Stimulated activated CD4-positive, alpha-beta T cell treated with anti-CD3 and anti-CD28 coated beads, Interleukin-12 subunit alpha, Interleukin-12 subunit beta, amount 100 ng/mL, for 4 hours (primary cell): ENCODE results near the gene METTL27.
"Not testable (repeated sequence)": the region's sequence is repeated elsewhere in the genome, so short reads cannot be mapped to it uniquely, and the experiment has no call there.

Source experiments
- DNase-seq: peaks from one replicate; pipeline ENCODE4 v3.0.0-alpha.2; 2020

Gene METTL27

DNA sequence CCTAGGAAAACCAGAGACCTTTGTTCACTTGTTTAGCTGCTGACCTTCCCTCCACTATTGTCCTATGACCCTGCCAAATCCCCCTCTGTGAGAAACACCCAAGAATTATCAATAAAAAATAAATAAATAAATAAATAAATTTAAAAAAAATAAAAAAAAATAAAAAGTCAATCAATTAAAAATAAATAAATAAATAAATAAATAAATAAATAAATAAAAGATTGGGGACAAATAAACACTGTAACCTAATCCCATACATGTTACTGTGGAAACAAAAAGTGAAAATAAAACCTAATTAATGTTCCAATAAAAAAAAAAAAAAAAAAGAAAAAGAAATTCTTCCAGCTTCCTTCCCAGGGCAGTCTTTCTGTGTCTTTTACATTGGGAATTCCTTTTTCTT lies 5.1 kb downstream of the METTL27 start:
- DNase-seq: not testable (repeated sequence)

DNA sequence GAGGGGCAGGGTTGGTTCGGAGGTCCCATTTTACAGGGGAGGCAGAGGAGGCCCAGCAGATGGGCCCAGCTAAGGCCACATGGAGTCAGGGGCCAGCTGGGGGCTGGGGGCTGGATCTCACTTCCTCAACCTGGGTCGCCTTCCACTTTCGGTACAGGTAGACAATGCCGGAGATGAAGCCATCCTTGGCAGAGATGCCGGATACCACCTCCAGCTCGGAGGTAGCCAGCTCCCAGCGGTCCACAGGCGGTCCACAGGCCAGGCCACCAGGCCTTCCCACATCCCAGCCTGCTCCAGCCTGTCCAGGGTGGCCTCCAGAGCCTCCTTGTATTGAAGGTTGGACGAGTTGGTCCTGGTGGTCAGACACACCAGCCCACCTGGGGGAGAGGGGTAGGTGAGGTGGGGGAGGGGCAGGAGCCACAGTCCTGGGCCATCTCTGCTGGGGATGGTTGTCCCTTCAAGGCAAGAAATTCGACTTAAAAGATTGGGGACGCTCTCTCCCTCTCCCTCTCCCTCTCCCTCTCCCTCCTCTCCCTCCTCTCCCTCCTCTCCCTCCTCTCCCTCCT lies 7.6 kb downstream of the METTL27 start:
- no peak for DNase-seq

DNA sequence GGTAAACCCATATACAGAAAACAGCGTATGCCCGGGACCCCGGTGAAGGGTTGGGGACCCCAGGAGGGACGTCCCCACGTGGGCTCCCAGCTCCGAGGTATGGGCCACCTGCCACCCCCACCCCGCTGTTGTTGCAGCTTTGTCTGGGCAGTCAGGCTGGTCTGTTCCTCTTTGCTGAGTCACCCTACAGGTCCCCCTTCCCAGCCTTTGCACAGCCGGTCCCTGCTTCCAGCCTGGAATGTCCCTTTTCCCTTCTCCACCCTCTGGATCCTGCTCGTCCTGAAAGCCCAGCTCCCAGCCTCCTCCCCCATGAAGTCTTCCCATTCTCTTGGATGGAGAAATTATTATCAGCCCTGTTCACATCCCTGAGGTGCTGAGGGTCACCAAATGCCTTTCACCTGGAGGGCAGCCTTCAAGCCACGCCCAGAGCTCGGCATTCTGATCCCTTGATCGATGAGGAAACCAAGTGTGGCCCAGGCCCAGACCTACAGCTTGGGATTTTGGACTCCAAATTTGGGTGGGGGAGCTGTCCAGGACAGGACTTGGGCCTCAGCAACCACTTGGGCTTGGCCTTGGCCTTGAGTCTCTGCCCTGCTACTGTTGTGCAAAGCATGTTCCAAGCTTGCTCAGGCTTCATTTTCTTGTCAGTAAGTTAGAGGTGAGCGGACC lies 8.9 kb downstream of the METTL27 start:
- no peak for DNase-seq

DNA sequence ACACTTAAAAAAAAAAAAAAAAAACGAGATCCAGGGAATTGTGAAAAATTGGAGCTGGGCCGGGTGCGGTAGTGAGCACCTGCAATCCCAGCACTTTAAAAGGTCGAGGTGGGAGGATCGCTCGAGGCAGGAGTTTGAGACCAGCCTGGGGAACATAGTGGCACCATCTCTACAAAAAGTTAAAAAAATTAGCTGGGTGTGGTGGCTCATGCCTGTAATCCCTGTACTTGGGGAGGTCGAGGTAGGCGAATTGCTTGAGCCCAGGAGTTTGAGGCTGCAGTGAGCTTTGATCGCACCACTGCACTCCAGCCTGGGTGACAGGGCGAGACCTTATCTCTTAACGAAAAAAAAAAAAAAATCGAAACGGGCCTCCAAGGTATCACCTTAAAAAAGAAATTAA lies 9.5 kb downstream of the METTL27 start:
- no peak for DNase-seq

DNA sequence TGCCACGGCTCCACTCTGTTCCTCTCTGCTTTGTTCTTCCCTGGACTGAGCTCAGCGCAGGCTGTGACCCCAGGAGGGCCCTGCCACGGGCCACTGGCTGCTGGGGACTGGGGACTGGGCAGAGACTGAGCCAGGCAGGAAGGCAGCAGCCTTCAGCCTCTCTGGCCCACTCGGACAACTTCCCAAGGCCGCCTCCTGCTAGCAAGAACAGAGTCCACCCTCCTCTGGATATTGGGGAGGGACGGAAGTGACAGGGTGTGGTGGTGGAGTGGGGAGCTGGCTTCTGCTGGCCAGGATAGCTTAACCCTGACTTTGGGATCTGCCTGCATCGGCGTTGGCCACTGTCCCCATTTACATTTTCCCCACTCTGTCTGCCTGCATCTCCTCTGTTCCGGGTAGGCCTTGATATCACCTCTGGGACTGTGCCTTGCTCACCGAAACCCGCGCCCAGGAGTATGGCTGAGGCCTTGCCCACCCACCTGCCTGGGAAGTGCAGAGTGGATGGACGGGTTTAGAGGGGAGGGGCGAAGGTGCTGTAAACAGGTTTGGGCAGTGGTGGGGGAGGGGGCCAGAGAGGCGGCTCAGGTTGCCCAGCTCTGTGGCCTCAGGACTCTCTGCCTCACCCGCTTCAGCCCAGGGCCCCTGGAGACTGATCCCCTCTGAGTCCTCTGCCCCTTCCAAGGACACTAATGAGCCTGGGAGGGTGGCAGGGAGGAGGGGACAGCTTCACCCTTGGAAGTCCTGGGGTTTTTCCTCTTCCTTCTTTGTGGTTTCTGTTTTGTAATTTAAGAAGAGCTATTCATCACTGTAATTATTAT lies 10.3 kb downstream of the METTL27 start:
- no peak for DNase-seq

DNA sequence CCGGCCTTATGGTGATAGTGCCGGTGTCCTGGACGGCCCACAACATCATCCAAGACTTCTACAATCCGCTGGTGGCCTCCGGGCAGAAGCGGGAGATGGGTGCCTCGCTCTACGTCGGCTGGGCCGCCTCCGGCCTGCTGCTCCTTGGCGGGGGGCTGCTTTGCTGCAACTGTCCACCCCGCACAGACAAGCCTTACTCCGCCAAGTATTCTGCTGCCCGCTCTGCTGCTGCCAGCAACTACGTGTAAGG lies 10.8 kb downstream of the METTL27 start:
- no peak for DNase-seq

DNA sequence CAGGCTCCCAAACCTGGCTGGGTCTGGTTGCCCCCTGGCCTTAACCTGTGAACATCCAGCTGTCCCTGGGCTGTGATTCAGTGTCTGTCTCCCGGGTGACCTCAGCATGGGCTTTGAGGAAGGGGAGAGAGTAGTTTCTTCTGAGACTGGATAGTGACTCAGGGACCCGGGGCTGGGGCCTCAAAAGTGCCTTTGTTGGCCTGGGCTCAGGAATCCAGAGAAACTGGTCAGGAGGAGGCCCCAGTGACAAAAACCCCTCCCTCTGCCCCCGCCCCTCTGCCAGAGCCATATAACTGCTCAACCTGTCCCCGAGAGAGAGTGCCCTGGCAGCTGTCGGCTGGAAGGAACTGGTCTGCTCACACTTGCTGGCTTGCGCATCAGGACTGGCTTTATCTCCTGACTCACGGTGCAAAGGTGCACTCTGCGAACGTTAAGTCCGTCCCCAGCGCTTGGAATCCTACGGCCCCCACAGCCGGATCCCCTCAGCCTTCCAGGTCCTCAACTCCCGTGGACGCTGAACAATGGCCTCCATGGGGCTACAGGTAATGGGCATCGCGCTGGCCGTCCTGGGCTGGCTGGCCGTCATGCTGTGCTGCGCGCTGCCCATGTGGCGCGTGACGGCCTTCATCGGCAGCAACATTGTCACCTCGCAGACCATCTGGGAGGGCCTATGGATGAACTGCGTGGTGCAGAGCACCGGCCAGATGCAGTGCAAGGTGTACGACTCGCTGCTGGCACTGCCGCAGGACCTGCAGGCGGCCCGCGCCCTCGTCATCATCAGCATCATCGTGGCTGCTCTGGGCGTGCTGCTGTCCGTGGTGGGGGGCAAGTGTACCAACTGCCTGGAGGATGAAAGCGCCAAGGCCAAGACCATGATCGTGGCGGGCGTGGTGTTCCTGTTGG lies 11.4 kb downstream of the METTL27 start, which contains the start of gene CLDN4:
Gene CLDN4 (plus strand): TSS at position 316 of the 903 bp plus-strand sequence. CDS start 206 bp downstream, at position 522.
- no peak for DNase-seq

DNA sequence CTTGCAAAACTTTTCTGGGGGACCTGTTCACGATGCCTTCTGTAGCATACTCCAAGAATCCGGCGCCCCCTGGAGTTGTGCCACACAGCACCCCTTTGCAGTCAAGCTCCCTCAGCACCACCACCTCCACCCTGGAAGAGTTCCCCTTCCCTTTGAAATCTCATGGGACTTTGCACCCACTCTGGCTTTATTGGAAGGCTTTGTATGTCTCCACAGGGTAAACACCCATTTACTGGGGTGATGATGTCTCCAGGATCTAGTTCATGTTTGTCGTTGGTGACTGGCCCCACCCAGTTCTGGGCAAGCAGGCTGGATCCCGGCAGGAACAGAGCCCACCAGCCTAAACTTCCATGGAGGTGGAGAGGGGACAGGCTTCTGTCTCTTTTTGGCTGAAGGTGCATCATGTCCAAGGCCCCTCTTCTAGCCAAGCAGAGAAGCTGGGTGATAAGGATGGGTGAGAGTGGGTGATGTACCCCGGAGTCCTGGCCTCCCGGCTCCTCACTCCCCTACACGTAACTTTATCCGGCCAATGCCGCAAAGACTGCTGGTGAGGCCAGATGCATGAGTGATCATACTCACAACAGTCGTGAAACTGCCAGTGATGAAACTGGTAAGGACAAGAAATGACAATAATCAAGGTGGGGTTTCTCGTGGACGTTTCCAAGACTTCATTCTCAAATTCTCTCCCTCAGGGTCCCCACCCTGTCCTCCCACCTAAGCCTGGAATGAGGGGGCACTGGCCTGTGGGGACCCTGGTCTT lies 12.2 kb downstream of the METTL27 start:
- DNase-seq: no peak

DNA sequence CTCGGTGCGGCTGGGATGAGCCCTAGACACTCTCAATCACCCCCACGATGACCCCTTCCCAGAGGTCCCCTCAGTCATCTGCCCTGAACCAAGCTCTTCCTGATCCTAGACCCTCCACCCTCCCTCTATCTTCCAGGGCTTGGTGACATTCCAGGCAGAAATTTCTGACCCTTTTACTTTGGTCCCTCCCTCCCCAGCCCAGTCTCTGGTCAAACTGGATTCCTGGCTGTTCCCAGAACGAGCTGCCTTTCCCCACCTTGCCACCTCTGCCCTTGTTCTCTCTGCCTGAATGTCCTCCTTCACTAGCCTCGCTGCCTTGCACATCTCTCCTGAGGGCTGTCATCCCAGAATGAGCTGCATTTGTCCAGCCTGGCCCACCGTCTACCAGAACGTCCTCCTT lies 12.8 kb downstream of the METTL27 start:
- no peak for DNase-seq

DNA sequence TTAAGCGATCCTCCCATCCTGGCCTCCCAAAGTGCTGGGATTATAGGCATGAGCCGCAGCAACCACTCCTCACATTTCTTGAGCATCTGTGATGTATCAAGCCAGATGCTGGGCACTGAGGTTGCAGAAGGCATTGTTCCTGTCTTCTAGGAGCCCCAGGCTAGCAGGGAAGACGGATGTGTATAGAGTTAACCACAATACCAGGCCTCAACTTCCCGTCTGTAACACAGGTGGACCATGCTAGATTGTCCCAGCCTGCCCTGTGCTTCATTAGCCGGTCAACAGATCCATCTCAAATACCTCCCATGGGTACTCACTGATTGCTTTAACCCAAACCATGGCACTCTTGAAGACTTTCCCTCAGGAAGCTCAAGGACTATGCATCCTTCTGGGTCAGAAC lies 13.3 kb downstream of the METTL27 start:
- no peak for DNase-seq

DNA sequence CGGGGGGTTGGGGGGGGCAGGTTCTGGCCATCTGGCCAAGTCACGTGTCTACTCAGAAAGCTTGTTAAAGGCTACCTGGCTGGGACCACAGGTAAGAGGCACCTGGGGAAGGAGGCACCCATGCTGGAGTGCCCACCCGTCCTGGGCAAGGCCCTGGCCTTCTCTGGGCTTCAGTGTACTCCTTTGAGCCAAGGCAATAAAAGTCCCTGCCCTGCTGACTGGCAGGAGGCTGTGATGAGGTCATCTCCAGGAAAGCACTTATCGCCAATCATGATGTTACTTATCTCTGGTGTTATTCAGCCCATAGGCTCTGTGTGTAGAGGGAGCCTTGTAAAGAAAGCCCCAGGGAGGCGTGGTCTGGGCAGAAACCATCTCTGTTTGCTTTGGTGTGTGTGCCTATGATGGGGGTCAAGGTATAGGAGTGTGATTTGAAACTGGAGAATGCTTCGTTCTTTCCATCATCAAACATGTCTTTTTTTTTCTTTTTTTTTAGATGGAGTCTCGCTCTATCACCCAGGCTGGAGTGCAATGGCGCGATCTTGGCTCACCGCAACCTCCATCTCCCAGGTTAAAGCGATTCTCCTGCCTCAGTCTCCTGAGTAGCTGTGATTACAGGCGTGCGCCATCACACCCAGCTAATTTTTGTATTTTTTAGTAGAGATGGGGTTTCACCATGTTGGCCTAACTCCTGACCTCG lies 14.1 kb downstream of the METTL27 start:
- DNase-seq: no peak

DNA sequence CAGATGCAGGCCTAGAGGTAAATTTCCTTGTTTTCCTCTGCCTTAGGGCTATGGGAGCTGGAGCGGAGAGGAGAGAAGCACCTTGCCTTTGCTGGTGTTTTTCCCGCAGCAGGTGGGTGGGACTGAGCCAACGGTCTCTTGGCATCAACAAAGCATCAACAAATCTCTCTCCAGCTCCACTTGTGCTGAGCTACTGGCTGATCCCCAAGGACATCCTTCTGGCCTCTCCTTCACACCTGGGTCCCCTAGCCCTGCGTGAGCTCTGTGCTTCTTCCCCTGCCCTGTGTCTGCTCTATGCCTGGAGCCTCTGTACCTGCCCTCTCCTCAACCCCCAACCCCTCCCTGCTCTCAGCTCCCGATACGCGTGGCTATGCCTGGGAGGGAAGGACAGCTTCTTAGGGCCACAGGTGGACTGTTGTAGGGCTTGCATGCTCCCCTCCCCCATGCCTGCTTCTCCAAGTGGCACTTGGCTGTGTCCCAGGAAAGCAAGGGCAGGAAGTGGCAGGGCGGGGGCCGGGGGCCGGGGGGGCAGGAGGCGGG lies 14.7 kb downstream of the METTL27 start:
- DNase-seq: no peak

DNA sequence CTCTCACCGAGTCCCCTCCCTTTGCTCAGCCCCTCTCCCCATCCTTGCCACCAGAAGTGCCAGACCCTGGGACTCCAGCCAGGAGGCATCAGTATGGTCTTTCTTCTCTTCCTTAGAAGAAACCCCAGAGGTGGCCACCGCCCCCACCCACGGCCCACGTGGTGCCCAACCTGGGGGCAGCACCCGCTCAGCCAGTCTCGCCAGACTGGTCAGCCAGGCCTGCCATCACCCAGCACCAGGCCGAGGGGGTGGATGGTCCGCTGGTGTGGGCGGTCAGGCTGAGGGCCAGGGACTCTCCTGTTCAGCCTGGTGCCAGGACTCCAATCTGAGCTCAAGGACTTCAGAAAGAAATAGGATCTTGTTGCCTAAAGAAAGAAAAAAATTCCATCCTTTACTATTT lies 17.3 kb downstream of the METTL27 start:
- no peak for DNase-seq

DNA sequence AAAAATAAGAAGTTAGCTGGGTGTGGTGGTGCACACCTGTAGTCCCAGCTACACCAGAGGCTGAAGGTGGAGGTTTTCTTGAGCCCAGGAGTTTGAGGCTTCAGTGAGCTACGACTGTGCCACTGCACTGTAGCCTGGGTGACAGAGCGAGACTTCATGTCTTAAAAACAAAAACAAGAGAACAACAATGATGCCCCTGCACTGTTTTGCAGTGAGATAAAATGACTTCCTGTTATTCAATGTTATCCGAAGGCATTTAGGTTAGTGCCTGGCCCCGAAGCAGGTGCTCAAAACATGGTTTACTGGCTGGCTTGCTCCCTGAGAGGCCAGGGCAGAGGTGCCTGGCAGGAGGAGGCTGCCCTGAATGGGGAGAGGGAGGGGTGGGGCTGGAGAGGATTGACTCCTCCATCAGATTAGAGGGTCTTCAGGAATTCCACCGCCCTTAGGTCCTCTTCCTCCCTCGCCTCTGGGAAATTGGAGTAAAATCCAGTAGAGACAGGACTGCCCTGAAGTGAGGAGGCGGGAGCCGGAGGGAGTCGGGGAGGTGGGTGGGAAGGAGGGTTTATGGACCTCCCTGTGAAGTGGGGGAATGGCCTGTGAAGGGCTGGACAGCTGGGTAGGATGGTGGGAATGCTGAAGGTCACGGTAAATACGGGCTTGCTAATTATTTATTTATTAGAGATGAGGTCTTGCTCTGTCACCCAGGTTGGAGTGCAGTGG lies 18.3 kb downstream of the METTL27 start:
- no peak for DNase-seq

DNA sequence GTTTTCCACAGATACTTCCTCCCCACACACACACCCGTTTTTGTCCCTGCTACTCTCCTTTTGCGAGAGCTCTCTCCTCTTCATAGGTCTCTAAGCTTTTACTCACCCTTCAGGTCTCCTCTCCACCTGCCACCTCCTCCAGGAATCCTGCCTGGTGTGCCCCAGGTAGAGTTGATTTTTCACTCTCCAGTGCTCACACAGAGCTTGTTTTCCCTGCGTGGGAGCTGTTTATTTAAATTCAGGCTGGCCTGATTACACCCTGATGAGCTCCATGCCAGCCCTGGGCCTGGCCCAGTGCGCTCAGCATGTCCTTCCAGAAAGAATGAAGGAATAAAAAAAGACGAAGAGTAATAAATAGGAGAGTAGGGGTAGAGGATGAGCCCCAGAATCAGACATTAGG lies 19.1 kb downstream of the METTL27 start:
- no peak for DNase-seq

DNA sequence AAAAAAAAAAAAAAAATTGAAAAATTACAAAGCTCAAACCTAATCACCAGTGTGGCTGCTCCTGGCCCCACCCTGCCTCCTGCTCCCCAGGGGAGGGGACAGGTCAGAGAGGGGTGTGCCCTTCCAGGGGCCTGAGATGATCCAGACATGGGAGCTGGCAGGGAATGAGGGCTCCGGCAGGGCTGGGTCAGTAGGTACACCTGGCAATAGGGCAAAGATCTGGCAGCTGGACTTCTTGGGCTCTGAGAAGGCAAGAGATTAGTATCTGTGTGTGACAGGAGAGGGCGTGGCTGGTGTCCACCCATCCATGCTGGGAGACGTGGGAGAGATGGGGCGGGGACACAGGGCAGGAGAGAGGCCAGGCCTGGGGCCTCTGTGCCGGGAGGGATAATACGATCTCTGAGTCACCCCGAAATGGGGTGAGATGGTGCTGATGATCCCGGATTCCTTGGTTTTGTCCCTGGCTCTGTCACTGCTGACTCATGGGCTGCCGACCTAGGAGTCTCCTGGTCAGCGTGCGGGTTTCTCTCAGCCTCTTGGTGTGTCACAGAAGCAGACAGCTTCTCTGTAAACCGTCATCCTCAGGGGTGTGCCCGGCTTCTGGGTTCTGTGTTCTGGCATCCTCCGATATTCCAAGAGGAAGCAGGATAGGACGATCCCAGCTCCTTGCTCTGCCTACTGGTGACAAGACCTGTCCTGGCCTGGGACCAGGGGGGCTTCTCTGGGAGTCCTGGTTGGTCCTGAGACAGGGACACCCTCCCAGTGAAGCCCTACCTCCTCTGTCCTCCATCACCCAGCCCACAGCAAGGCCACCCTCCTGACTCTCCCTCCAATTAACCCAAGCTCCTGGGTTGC lies 19.8 kb downstream of the METTL27 start:
- no peak for DNase-seq

DNA sequence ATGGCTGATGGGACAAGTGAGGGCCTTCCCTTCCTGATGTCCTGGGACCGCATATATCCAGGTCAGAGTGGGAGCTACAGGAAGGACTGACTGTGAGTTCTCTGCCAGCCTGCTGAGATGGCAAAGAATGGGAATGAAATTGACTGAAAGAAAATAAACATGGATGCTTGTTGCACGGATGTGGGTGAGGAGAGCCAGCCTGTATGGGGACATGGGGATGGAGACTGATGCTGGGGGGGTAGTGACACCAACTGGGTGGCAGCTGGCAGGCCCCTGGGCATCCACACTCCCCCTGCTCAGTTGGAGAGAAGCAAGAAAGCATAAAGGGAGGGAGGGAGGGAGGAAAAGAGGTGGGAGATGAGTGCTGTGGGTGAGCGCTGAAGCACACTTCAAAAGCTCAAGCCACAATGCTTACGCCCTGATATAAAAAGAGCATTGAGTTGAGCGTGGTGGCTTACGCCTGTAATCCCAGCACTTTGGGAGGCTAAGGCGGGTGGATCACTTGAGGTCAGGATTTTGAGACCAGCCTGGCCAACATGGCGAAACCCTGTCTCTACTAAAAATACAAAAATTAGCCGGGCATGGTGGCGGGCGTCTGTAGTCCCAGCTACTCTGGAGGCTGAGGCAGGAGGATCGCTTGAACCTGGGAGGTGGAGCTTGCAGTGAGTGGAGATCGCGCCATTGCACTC lies 20.6 kb downstream of the METTL27 start:
- DNase-seq: not testable (repeated sequence)

DNA sequence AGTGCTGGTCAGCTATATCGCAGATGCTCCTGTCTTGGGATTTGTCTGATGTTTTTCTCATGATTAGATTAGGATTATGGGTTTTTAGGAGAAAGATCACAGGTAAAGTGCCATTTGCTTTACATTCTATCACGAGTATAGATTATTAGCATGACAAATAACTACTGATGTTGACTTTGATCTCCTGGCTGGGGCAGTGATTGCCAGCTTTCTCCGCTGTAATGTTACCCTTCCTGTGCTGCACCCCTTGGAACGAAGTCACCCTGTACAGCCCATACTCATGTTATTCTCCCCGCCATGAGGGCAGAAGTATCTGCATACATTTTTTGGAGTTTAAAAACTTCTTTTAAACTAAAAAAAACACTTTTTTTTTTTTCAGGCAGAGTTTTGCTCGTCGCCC lies 22.3 kb downstream of the METTL27 start:
- DNase-seq: no peak

DNA sequence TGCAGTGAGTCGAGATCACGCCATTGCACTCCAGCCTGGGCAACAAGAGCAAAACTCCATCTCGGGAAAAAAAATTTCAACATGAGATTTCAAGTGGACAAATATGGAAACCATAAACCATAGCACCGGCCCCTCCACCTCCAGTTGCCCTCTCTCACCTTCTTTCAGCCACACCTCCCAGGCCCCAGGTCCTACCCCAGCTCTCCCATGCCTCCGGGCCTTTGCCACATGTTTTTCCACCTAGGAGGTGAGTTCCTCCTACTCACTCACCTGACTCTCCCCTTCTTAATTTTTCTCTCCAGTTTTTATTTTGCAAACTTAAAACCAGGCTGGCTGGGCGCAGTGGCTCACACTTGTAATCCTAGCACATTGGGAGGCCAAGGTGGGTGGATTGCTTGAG lies 25.2 kb downstream of the METTL27 start:
- no peak for DNase-seq
